ENCODE data around the gene ZNF273.
"Not testable (repeated sequence)": the region's sequence is repeated elsewhere in the genome, so short reads cannot be mapped to it uniquely, and the experiment has no call there.

The ZNF273 gene

GRCh38 chr7:64902806-64903721 is at the start of gene ZNF273:
ZNF273 (plus strand) TSS chr7:64903273; CDS start chr7:64903318, 45 bp downstream.
- no peaks in the 10 kb centered on the region for H3K9me3 Mint-ChIP-seq (ENCODE audit: low read depth)
- peaks cover 2% of the 10 kb centered on the region for H3K36me3 Mint-ChIP-seq
- H3K4me3 Mint-ChIP-seq: peak within 1 kb of the TSS; percentile 97
- H3K27ac Mint-ChIP-seq: peak within 1 kb of the TSS; percentile 88
- no peaks in the 10 kb centered on the region for H3K27me3 Mint-ChIP-seq
- H3K4me1 Mint-ChIP-seq (ENCODE audit: low read depth): peaks cover 41% of the 10 kb centered on the region

GRCh38 chr7:64853679-64854078 is 49.4 kb upstream of the ZNF273 start:
- Mint-ChIP-seq H3K4me1 (ENCODE audit: low read depth) (no peaks in the 10 kb centered on the region), H3K9me3 (ENCODE audit: low read depth) (no peaks in the 10 kb centered on the region), H3K27ac (no peak overlapping the region), H3K27me3 (no peaks in the 10 kb centered on the region), H3K36me3 (peaks cover 6% of the 10 kb centered on the region), H3K4me3 (no peak overlapping the region)

GRCh38 chr7:64854969-64855368 is 48.1 kb upstream of the ZNF273 start:
- H3K27ac Mint-ChIP-seq: no peak overlapping the region
- no peaks in the 10 kb centered on the region for H3K27me3 Mint-ChIP-seq
- no peak overlapping the region for H3K4me3 Mint-ChIP-seq
- H3K9me3 Mint-ChIP-seq (ENCODE audit: low read depth): no peaks in the 10 kb centered on the region
- H3K4me1 Mint-ChIP-seq (ENCODE audit: low read depth): no peaks in the 10 kb centered on the region
- H3K36me3 Mint-ChIP-seq: peaks cover 6% of the 10 kb centered on the region

GRCh38 chr7:64863021-64863420 is 40.1 kb upstream of the ZNF273 start:
- Mint-ChIP-seq H3K36me3 (no peaks in the 10 kb centered on the region), H3K4me1 (ENCODE audit: low read depth) (no peaks in the 10 kb centered on the region), H3K27me3 (no peaks in the 10 kb centered on the region), H3K4me3 (no peak overlapping the region), H3K9me3 (ENCODE audit: low read depth) (no peaks in the 10 kb centered on the region), H3K27ac (no peak overlapping the region)

DNA sequence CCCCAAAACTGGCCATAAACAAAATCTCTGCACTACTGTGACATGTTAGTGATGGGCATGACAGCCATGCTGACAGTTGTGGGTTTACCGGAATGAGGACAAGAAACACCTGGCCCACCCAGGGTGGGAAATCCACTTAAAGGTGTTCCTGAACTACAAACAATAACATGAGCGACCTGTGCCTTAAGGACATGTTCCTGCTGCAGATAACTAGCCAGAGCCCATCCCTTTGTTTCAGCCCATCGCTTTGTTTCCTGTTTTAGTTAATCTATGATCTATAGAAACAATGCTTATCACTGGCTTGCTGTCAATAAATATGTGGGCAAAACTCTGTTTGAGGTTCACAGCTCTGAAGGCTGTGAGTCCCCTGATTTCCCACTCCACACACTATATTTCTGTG is 39.5 kb upstream of the ZNF273 start:
- H3K36me3 Mint-ChIP-seq; H3K27me3 Mint-ChIP-seq; H3K9me3 Mint-ChIP-seq (ENCODE audit: low read depth); H3K4me1 Mint-ChIP-seq (ENCODE audit: low read depth); H3K27ac Mint-ChIP-seq; H3K4me3 Mint-ChIP-seq: not testable (repeated sequence)

DNA sequence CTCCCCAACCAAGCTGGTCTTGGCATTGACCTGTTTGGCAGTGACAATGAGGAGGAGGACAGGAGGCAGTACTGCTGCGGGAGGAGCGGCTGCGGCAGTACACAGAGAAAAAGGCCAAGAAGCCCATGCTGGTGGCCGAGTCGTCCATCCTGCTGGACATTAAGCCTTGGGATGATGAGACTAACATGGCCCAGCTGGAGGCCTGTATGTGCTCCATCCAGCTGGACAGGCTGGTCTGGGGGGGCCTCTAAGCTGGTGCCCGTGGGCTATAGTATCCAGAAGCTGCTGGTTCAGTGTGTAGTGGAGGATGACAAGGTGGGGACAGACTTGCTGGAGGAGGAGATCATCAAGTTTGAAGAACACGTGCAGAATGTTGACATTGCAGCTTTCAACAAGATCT is 39.1 kb upstream of the ZNF273 start:
- H3K9me3 Mint-ChIP-seq (ENCODE audit: low read depth): no peaks in the 10 kb centered on the region
- H3K27me3 Mint-ChIP-seq: peaks cover under 1% of the 10 kb centered on the region
- H3K4me1 Mint-ChIP-seq (ENCODE audit: low read depth): no peaks in the 10 kb centered on the region
- H3K27ac Mint-ChIP-seq: no peak overlapping the region
- no peak overlapping the region for H3K4me3 Mint-ChIP-seq
- H3K36me3 Mint-ChIP-seq: no peaks in the 10 kb centered on the region

DNA sequence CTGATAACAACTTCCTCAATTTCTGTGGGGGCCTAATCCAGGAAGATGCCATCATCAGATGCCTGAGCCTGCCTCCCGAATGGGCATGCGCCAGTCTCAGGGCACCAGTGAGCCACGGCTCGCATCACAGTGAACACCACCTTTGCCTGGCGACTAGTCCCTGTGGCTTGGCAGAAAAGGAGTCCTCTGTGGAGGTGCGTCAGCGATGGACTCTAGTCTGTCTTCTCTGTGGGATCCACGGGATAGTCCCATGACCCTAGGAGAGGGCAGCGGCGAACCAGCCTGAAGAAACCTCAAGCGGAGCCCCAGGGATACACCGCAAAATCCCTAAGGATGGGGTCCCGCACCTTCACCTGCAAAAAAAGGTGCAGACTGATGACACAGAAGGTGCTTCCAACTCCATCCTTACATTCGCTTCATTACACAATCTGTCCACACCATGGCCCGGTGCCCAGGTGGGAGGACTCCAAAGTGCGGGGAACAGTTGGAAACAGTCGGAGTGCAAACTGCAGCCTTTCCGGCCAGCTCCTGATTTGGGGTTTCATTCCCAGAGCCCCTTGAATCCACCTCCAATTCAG is 35.1 kb upstream of the ZNF273 start:
- H3K9me3 Mint-ChIP-seq (ENCODE audit: low read depth): no peaks in the 10 kb centered on the region
- H3K27ac Mint-ChIP-seq: no peak overlapping the region
- H3K27me3 Mint-ChIP-seq: peaks cover 4% of the 10 kb centered on the region
- H3K4me1 Mint-ChIP-seq (ENCODE audit: low read depth): no peaks in the 10 kb centered on the region
- no peak overlapping the region for H3K4me3 Mint-ChIP-seq
- H3K36me3 Mint-ChIP-seq: no peaks in the 10 kb centered on the region

DNA sequence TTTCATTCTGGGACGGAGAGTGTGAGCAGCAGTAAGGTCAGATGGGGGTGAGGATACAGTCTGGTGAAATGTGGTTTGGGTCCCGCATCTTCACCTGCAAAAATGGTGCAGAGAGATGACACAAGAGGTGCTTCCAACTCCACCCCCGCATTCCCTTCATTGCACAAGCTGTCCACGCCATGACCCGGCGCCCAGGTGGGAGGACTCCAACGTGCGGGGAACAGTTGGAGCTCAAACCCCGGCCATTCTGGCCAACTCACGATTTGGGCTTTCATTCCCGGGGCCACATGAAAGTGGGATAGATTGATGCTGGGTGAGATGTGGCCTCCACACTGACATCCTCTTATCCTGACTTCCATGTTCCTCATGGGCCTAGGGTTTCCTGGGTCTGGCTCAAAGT is 34.6 kb upstream of the ZNF273 start:
- Mint-ChIP-seq H3K27ac (no peak overlapping the region), H3K4me3 (no peak overlapping the region), H3K4me1 (ENCODE audit: low read depth) (no peaks in the 10 kb centered on the region), H3K9me3 (ENCODE audit: low read depth) (no peaks in the 10 kb centered on the region), H3K27me3 (peaks cover 4% of the 10 kb centered on the region), H3K36me3 (no peaks in the 10 kb centered on the region)

DNA sequence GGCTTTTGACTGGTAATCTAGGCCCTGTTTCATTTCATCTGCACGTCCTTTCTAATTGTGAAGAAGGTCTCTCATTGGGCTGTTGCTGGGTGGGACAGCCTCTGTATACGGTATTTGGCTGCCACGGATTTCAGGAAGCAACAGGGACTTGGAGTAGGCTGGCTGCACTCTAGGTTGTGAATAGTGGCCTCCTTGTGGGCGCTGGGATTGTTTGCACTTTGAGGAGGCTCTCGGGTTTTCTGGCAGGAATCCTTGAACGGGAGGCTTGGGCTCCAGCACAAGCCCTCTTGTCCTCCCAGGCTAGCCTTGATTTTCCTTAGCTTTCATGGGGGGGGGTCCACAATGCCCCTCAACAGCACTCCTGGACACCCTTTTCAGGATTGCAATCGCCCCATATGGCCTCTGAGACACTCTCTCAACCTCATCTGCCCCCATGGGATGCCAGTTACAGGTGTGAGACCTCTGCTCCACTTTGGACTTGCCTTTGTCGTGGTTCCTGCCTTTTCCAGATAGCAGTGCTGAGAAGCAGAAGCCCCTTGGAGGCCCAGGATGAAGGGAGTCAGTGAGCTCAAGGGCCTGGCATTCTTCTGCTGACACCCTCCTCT is 33.9 kb upstream of the ZNF273 start:
- peaks cover 5% of the 10 kb centered on the region for H3K27me3 Mint-ChIP-seq
- no peaks in the 10 kb centered on the region for H3K4me1 Mint-ChIP-seq (ENCODE audit: low read depth)
- no peak overlapping the region for H3K27ac Mint-ChIP-seq
- H3K9me3 Mint-ChIP-seq (ENCODE audit: low read depth): no peaks in the 10 kb centered on the region
- H3K36me3 Mint-ChIP-seq: no peaks in the 10 kb centered on the region
- H3K4me3 Mint-ChIP-seq: no peak overlapping the region

DNA sequence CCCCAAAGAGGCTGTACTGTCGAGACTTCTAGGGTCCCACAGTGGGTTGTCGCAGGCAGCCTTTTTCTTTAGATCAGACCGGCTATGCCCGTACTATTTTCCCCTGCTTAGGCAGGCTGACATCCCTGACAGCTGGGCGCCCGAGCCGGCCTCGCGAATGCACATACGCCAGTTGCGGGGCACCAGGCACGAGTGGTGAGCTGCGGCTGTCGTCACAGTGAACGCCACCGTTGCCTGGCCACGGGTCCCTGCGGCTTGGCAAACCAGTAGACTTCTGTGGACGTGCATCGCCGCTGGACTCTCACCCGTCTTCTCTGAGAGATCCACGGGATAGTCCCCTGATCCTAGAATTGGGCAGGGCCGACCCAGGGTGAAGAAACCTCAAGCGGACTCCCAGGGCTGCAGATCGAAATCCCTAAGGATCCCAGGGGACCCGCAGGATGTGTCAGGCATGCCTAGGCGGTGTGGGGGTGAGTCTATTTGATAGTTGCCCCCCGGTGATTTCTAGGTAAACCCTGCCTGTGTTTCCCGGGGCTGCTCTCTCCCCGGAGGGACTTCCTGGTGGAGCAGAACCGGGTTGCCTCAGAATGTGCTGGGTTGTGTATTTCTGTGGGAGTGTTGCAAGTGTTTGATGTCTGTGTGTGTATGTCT is 33.0 kb upstream of the ZNF273 start:
- H3K4me1 Mint-ChIP-seq (ENCODE audit: low read depth): no peaks in the 10 kb centered on the region
- no peaks in the 10 kb centered on the region for H3K9me3 Mint-ChIP-seq (ENCODE audit: low read depth)
- no peak overlapping the region for H3K4me3 Mint-ChIP-seq
- no peak overlapping the region for H3K27ac Mint-ChIP-seq
- H3K36me3 Mint-ChIP-seq: no peaks in the 10 kb centered on the region
- H3K27me3 Mint-ChIP-seq: peaks cover 5% of the 10 kb centered on the region

DNA sequence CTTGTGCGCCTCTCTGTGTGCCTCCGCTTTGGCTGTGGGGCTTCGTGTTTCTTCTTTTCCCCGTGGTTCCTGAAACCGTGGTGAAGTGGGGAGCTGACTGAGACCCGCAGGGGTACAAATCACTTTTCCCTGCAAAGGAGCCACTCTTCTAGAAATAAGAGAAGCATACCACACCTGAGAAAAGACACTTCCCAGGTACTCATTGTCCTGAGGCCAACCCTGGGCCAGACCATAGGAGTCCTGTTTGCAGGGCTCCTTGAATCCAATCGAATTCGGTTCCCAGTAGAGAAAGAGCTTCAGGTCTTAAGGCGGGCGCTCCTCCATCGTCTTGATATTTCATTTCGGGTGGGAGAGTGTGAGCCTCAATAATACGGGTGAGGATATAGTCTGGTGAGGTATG is 32.4 kb upstream of the ZNF273 start:
- Mint-ChIP-seq H3K27me3 (peaks cover 7% of the 10 kb centered on the region), H3K36me3 (no peaks in the 10 kb centered on the region), H3K4me1 (ENCODE audit: low read depth) (no peaks in the 10 kb centered on the region), H3K9me3 (ENCODE audit: low read depth) (no peaks in the 10 kb centered on the region), H3K4me3 (no peak overlapping the region), H3K27ac (no peak overlapping the region)

GRCh38 chr7:64871761-64872160 is 31.3 kb upstream of the ZNF273 start:
- Mint-ChIP-seq H3K4me1 (ENCODE audit: low read depth) (no peaks in the 10 kb centered on the region), H3K4me3 (no peak overlapping the region), H3K27me3 (peaks cover 7% of the 10 kb centered on the region), H3K9me3 (ENCODE audit: low read depth) (no peaks in the 10 kb centered on the region), H3K36me3 (no peaks in the 10 kb centered on the region), H3K27ac (no peak overlapping the region)

- H3K36me3 Mint-ChIP-seq: no peaks in the 10 kb centered on the region
- no peaks in the 10 kb centered on the region for H3K9me3 Mint-ChIP-seq (ENCODE audit: low read depth)
Observed at GRCh38 chr7:64872351-64873154, 30.5 kb upstream of the ZNF273 start.

GRCh38 chr7:64873155-64873500 is 29.9 kb upstream of the ZNF273 start:
- no peaks in the 10 kb centered on the region for H3K9me3 Mint-ChIP-seq (ENCODE audit: low read depth)

More at GRCh38 chr7:64872351-64873154, 30.5 kb upstream of the ZNF273 start:
- H3K4me1 Mint-ChIP-seq (ENCODE audit: low read depth): peaks cover 4% of the 10 kb centered on the region
- no peak overlapping the region for H3K27ac Mint-ChIP-seq
- no peak overlapping the region for H3K4me3 Mint-ChIP-seq
- peaks cover 7% of the 10 kb centered on the region for H3K27me3 Mint-ChIP-seq

More at GRCh38 chr7:64873155-64873500, 29.9 kb upstream of the ZNF273 start:
- peaks cover 7% of the 10 kb centered on the region for H3K4me1 Mint-ChIP-seq (ENCODE audit: low read depth)
- no peaks in the 10 kb centered on the region for H3K36me3 Mint-ChIP-seq
- peaks cover 7% of the 10 kb centered on the region for H3K27me3 Mint-ChIP-seq
- no peak overlapping the region for H3K27ac Mint-ChIP-seq
- no peak overlapping the region for H3K4me3 Mint-ChIP-seq

Data from activated naive CD8-positive, alpha-beta T cell (primary cell).